ENCODE results near the gene PTPRJ. TPM values are rescaled to one million over a fixed set of nuclear protein-coding genes. Genes with fewer than 3 reads are reported as not detected.

PTPRJ gene
- total and polyA plus RNA-seq, 2 of the 13 experiments (the other 11 are each of a cell fraction or from before 2014, with no cell fraction given), result 1.0 to 1.2 TPM

- TF ChIP-seq ZEB1 (IDR thresholded peaks at IDR 0.05; ENCODE audit: insufficient replicate concordance, low read depth) (no peak), NCOA2 (CRISPR knock-in tag; IDR thresholded peaks at IDR 0.05) (no peak)
Observed at GRCh38 chr11:47980088-47980906, at the start of gene PTPRJ (continued).

GRCh38 chr11:47932544-47932943 is 47.8 kb upstream of the PTPRJ start:
- ChIA-PET POLR2A (no interaction called here), CTCF (ENCODE audit: low intra/inter-chr PET ratio, low total read pairs) (no interaction called here)
- peaks cover 18% of the 10 kb centered on the region; the same call in 1 of the 2 replicates for H3K4me1 ChIP-seq (ENCODE audit: insufficient read depth, low read length)
- H3K27ac ChIP-seq (ENCODE audit: extremely low read length, insufficient read depth, low read length), result no peak overlapping the region
- no TSS peak for BruUV-seq (replicated peaks)
- H4K20me1 ChIP-seq (ENCODE audit: insufficient read depth, low read length), result no peaks in the 10 kb centered on the region
- H3K36me3 ChIP-seq (replicated peaks in 1 of 2; ENCODE audit: control insufficient read depth in 1 of 2, insufficient read depth in 2 of 2, low read length in 2 of 2), result no peaks in the 10 kb centered on the region
- intact Hi-C loops (cut with micrococcal nuclease; ENCODE audit: unreplicated experiment) (no loop called here), in situ Hi-C loops (cut with HindIII; ENCODE audit: extremely low pct_ligation_motif_present, low pct_unique_long_range_greater_than_20kb) (no loop called here)
- no peak overlapping the region for H3K9ac ChIP-seq (ENCODE audit: insufficient read depth, low read depth, low read length)
- no peak overlapping the region for H3K4me3 ChIP-seq (replicated peaks in 1 of 3; ENCODE audit: insufficient read depth in 1 of 3, low read depth in 2 of 3, low read length in 3 of 3)
- no peak overlapping the region for H3K4me2 ChIP-seq (ENCODE audit: low read depth, low read length)
- DNase-seq (ENCODE audit: low spot score) (no peak), ATAC-seq (no peak), FAIRE-seq (no peak)
- no peaks in the 10 kb centered on the region for H3K79me2 ChIP-seq (ENCODE audit: insufficient read depth, low read length)
- no peaks in the 10 kb centered on the region for H3K9me3 ChIP-seq (ENCODE audit: low read length)
- no peak overlapping the region for H2AFZ ChIP-seq (ENCODE audit: low read length)
- H3K27me3 ChIP-seq (ENCODE audit: control insufficient read depth in 1 of 2, insufficient read depth in 2 of 2, low read length in 2 of 2), result no peaks in the 10 kb centered on the region
- no peak for TF ChIP-seq ZMYM2 (CRISPR knock-in tag; IDR thresholded peaks at IDR 0.05)
- TF ChIP-seq ZNF160 (CRISPR knock-in tag; IDR thresholded peaks at IDR 0.05), result no peak
- TF ChIP-seq SMC3 (IDR thresholded peaks at IDR 0.05; ENCODE audit: low read length), result no peak
- no peak for TF ChIP-seq TEF (CRISPR knock-in tag; IDR thresholded peaks at IDR 0.05)
- no peak for TF ChIP-seq ZNF281 (CRISPR knock-in tag; IDR thresholded peaks at IDR 0.05; ENCODE audit: borderline replicate concordance)
- no peak for TF ChIP-seq HNF4G (IDR thresholded peaks at IDR 0.05; ENCODE audit: borderline replicate concordance, low read depth, low read length)
- no peak for TF ChIP-seq HNF4G (CRISPR knock-in tag; IDR thresholded peaks at IDR 0.05; ENCODE audit: borderline replicate concordance, low read depth)
- no peak for TF ChIP-seq KMT2A (CRISPR knock-in tag; IDR thresholded peaks at IDR 0.05)
- no peak for TF ChIP-seq MBNL3 (CRISPR knock-in tag; conservative IDR thresholded peaks at IDR 0.05)
- TF ChIP-seq ZNF619 (CRISPR knock-in tag; IDR thresholded peaks at IDR 0.05), result no peak
- no peak for TF ChIP-seq ZNF746 (CRISPR knock-in tag; IDR thresholded peaks at IDR 0.05)
- TF ChIP-seq TCF7L2 (IDR thresholded peaks at IDR 0.05; ENCODE audit: low read depth, low read length), result no peak
- TF ChIP-seq ZBTB10 (CRISPR knock-in tag; IDR thresholded peaks at IDR 0.05; ENCODE audit: borderline replicate concordance), result no peak
